ENCODE results near the gene TAS1R2. TPM values are rescaled to one million over a fixed set of nuclear protein-coding genes. Genes with fewer than 3 reads are reported as not detected.

The TAS1R2 gene
- total and polyA plus RNA-seq, 9 of the 15 experiments (the other 6 are each of a cell fraction or from before 2014, with no cell fraction given) = not detected

DNA sequence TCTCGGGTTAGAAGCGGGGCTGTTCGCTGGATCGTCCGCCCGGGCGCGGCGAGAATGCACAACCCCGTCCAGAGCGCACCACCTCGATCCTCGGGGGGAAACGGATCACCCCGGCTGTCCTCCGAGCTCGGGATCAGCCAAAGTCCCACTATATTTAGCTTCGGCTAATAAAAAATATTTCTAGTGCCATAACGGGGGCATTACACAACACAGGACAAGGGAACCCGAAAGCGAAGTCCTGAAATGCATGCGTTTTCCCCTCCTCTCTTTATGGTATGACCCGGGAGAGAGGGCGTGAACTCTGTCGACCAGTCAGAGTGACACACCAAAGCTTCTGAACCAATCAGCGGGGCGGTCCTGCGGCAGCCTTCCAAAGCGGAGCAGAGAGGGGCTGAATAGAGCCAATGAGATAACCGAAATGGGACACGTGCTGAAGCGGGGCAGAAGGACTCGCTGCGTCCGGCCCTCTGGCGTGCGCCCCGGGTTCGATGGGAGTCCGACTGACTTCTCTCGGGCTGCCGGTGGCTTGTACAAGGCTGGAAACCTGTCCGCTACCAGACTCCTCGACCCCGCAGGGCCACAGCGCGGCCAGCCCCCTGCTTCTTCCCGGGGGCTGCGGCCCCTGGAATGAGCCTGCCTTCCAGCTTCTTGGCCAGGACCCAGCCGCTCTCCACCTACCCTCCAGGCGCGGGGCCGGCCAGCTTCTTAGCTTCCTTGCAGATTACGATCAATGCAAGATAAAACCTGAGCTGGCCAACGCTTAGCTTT lies 43.2 kb upstream of the TAS1R2 start, which contains the start of gene ALDH4A1 (continued):
- TF ChIP-seq SAP30 (IDR thresholded peaks at IDR 0.05; ENCODE audit: borderline replicate concordance, insufficient read depth, low read depth, low read length, poor library complexity, severe bottlenecking) (peak; percentile 85), POLR2B (IDR thresholded peaks at IDR 0.05; ENCODE audit: low read depth, partially characterized antibody) (peak; percentile 79), FOXA3 (CRISPR knock-in tag; conservative IDR thresholded peaks at IDR 0.05 in 1 of 2, IDR thresholded peaks at IDR 0.05 in 1 of 2) (peak in 1 of 2 experiments; percentile 76; a peak in 1 of 4 replicates), SMARCA4 (IDR thresholded peaks at IDR 0.05) (peak; percentile 76; the same call in 1 of the 2 replicates), TGIF2 (CRISPR knock-in tag; IDR thresholded peaks at IDR 0.05) (0 out of 2 replicates have a peak, but pooled peaks have one; percentile 80), CBX5 (IDR thresholded peaks at IDR 0.05; ENCODE audit: borderline replicate concordance, low read depth) (no peak), NONO (IDR thresholded peaks at IDR 0.05; ENCODE audit: low read depth in 2 of 2, low read length in 1 of 2) (peak in 1 of 2 experiments; percentile 100; a peak in 2 of 4 replicates), CBFA2T2 (conservative IDR thresholded peaks at IDR 0.05) (peak; percentile 68), ZNF699 (CRISPR knock-in tag; IDR thresholded peaks at IDR 0.05; ENCODE audit: insufficient replicate concordance) (no peak), TARDBP (IDR thresholded peaks at IDR 0.05) (0 out of 2 replicates have a peak, but pooled peaks have one; percentile 73), KHSRP (IDR thresholded peaks at IDR 0.05) (no peak), SMARCE1 (IDR thresholded peaks at IDR 0.05) (peak; percentile 68)
- TF ChIP-seq, protein P1, sequence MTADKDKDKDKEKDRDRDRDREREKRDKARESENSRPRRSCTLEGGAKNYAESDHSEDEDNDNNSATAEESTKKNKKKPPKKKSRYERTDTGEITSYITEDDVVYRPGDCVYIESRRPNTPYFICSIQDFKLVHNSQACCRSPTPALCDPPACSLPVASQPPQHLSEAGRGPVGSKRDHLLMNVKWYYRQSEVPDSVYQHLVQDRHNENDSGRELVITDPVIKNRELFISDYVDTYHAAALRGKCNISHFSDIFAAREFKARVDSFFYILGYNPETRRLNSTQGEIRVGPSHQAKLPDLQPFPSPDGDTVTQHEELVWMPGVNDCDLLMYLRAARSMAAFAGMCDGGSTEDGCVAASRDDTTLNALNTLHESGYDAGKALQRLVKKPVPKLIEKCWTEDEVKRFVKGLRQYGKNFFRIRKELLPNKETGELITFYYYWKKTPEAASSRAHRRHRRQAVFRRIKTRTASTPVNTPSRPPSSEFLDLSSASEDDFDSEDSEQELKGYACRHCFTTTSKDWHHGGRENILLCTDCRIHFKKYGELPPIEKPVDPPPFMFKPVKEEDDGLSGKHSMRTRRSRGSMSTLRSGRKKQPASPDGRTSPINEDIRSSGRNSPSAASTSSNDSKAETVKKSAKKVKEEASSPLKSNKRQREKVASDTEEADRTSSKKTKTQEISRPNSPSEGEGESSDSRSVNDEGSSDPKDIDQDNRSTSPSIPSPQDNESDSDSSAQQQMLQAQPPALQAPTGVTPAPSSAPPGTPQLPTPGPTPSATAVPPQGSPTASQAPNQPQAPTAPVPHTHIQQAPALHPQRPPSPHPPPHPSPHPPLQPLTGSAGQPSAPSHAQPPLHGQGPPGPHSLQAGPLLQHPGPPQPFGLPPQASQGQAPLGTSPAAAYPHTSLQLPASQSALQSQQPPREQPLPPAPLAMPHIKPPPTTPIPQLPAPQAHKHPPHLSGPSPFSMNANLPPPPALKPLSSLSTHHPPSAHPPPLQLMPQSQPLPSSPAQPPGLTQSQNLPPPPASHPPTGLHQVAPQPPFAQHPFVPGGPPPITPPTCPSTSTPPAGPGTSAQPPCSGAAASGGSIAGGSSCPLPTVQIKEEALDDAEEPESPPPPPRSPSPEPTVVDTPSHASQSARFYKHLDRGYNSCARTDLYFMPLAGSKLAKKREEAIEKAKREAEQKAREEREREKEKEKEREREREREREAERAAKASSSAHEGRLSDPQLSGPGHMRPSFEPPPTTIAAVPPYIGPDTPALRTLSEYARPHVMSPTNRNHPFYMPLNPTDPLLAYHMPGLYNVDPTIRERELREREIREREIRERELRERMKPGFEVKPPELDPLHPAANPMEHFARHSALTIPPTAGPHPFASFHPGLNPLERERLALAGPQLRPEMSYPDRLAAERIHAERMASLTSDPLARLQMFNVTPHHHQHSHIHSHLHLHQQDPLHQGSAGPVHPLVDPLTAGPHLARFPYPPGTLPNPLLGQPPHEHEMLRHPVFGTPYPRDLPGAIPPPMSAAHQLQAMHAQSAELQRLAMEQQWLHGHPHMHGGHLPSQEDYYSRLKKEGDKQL (CRISPR knock-in tag; IDR thresholded peaks at IDR 0.05; ENCODE audit: borderline replicate concordance) = peak; percentile 79; the same call in 1 of the 2 replicates
- TF ChIP-seq, protein P2, sequence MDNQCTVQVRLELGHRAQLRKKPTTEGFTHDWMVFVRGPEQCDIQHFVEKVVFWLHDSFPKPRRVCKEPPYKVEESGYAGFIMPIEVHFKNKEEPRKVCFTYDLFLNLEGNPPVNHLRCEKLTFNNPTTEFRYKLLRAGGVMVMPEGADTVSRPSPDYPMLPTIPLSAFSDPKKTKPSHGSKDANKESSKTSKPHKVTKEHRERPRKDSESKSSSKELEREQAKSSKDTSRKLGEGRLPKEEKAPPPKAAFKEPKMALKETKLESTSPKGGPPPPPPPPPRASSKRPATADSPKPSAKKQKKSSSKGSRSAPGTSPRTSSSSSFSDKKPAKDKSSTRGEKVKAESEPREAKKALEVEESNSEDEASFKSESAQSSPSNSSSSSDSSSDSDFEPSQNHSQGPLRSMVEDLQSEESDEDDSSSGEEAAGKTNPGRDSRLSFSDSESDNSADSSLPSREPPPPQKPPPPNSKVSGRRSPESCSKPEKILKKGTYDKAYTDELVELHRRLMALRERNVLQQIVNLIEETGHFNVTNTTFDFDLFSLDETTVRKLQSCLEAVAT (IDR thresholded peaks at IDR 0.05) = no peak
- TF ChIP-seq, protein P3, sequence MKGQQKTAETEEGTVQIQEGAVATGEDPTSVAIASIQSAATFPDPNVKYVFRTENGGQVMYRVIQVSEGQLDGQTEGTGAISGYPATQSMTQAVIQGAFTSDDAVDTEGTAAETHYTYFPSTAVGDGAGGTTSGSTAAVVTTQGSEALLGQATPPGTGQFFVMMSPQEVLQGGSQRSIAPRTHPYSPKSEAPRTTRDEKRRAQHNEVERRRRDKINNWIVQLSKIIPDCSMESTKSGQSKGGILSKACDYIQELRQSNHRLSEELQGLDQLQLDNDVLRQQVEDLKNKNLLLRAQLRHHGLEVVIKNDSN (CRISPR knock-in tag; IDR thresholded peaks at IDR 0.05) = peak; percentile 99
- TF ChIP-seq, protein P4, sequence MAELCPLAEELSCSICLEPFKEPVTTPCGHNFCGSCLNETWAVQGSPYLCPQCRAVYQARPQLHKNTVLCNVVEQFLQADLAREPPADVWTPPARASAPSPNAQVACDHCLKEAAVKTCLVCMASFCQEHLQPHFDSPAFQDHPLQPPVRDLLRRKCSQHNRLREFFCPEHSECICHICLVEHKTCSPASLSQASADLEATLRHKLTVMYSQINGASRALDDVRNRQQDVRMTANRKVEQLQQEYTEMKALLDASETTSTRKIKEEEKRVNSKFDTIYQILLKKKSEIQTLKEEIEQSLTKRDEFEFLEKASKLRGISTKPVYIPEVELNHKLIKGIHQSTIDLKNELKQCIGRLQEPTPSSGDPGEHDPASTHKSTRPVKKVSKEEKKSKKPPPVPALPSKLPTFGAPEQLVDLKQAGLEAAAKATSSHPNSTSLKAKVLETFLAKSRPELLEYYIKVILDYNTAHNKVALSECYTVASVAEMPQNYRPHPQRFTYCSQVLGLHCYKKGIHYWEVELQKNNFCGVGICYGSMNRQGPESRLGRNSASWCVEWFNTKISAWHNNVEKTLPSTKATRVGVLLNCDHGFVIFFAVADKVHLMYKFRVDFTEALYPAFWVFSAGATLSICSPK (IDR thresholded peaks at IDR 0.05; ENCODE audit: borderline replicate concordance) = no peak
